DMS79 (cell line): Measurements from ENCODE around the gene SATB1.
"Not testable (repeated sequence)": the region's sequence is repeated elsewhere in the genome, so short reads cannot be mapped to it uniquely, and the experiment has no call there.

Source experiments
- DNase-seq: peaks from one replicate; lab custom pipeline; 2025; lab: John Stamatoyannopoulos, UW

The SATB1 gene

DNA sequence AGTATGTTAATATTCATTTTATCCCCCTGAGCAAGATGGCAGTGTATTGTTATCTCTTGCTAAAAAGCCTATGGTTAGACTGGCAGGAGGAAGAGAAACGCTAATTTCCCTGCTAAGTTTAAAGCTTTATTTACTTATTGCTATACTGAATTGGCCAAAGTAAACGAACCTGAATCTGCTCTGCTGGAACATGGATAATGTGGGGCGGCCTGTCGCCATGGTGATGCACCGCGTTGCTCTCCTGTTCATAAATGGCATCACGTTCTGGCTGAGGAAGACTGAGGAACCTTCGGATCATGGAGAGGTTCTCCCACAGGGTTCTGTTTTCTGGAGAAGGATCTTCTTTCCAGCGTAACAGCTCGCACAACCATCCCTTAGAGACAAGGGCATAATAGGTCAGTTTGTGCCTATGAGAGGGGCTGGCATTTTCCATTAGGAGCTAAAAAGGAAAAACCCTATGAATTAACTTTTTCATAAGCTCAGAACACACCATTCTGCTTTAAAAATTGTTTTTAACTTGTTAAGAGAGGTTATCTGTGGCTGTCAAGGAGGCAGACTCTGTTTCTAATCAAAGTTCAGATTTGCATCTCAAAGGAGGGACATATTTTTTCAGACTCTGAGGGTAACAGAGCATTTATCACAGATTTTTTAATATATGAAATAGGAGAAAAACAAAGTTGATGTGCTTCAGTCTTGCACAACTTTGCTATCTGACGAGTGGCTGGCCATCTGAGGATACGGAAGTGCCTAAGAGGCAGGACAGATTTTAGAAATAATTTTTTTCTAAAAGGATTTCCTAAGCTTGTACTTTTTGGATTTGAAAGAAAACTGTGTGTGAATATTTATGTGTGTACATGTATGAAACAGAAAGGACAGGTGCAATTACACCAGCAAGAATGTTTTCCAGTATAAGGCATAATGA, 73.1 kb downstream of the SATB1 start:
- no peak for DNase-seq

GRCh38 chr3:18351069-18351628, 74.0 kb downstream of the SATB1 start:
- DNase-seq: no peak

DNA sequence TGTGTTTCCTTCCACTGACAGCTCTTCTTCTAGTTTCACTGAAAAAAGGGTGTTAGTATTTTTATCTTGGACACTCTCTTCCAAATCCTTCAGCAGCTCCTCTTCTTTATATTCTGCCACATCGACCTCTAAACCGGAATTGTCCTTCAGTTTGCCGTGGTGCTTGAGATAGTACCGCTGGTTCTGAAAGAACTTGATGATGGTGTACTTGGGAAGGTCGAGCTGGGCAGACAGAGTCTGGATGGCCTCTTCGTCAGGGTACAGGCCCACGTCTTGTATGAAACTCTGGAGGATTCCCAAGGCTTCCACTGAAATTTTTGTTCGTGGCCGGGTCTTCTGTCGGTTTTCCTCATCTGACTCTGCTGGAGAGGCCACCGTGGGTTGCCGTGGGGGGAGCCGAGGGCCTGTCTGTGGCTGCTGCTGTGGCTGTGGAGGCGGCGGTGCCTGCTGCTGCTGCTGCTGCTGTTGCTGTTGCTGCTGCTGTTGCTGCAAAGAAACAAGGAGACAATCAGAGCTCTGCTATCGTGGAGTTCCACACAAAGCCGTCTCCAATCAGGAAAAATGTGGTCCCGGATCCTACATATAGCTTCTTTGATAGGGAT, 75.8 kb downstream of the SATB1 start:
- no peak for DNase-seq

DNA sequence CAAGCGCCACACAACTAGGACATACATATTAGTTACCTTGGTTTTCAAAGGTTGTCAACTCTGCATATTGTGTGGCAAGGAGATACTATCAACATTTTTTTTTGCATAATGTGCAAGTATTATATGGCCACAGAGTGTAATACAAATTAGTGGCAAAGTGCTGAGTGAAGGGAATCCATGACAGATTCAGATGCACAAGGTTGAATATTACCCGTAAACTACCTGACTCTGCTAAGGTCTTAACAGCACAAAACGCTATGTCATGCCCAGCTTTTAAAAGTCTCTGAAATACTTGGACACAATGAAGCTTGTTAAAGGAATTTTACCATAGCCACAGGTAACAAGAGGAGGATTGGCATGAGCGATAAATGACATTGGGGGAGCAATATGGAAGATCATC, 79.0 kb downstream of the SATB1 start:
- DNase-seq: no peak

DNA sequence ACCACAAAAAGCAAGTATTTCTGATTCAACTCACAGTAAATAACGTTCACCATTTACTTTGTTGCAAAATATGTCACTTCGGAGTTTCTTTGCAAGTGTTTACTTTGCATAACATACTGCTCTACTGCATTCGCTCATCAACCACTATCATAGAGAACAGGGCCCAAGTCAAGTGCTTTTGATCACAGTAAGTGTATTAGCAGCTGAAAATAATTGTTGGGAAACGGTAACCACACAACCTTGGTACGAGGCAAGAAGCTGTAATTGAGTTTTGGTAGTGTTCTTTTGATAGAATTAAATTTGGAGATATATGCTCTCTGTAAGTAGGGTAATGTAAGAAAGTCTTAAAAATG, 80.1 kb downstream of the SATB1 start:
- no peak for DNase-seq

DNA sequence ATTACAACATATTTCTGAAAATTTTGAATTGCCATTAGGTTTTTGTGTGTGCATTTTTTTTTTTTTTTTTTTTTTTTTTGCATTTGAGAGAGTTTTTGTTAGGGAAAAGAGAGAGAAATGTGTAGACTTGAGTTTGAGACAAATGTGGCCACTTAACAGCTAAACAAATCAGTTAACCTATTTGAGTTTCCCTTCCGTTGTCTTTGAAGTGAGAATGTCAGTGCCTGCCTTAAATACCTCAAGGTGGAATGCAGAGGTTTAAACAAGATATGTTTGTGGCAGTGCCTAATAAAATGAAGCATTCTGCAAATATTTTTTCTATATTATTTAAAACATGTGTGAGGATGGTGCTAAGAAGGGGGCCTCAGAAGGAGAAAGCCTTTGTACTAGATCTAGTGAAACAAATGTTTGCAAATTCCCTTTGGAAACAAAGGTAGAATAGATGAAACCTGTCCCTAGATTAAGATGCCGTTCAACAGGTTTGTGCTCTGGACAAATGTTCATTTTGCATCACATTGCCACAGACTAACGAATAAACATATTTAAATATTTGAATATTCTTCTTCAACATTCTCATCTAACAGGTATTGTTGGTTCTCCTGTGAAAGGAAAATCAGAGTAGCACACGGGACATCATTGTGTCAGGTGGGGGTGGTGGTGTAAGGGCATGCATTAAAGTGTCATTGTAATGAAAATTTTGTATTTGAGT, 80.7 kb downstream of the SATB1 start:
- no peak for DNase-seq

GRCh38 chr3:18343809-18344208, 81.3 kb downstream of the SATB1 start:
- no peak for DNase-seq

DNA sequence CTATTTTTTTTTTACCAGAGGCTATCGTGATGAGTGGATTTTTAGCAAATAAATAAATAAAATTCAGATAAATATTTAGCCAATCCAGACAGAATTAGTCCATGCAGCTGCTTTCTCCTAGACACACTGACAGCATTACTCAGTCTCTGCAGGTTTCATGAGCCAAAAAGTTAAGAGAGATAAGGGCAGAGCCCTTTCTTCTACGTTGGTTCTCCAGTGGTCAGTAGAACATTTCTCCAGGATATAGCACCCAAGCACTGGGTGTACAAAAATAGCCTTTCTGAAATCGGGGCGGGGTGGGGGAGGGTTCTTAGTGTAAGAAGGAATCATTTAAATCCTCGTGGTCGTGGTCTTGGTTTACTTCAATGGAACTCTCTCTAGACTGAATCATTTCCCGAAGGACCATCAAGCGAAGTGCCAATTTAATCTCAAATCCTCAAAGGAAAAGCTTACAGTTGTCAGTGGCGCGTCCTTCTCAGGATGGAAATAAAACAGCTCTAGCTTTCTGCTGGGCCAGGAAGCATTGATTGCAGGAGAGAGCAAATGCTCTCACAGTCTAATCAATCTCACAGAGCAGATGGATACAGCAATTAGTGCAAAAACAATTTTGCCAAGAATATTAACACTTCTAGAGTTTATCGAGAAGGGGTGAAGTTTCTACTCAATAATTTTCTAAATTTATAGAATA, 86.2 kb downstream of the SATB1 start:
- DNase-seq: no peak

DNA sequence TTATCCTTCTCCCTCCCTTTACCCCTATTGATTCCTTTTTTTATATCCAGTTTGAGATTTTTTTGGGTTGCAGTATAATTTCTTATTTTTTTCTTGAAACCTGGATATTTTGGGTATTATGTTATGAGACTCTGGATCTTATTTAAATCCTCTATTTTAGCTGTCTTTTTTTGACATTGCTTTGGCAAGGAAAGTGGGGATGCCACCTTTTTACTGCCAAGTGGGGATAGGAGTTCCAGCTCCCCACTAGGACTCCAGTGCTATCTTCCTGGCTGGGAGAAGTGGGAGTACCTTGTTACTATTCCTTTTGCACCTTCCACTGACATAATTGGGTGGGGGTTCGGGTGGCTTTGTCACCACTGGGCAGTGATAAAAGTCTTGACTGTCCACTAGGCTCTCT, 87.9 kb downstream of the SATB1 start:
- DNase-seq: no peak

GRCh38 chr3:18334837-18335601, 90.1 kb downstream of the SATB1 start:
- no peak for DNase-seq

GRCh38 chr3:18330772-18331441, 94.2 kb downstream of the SATB1 start:
- DNase-seq: not testable (repeated sequence)

DNA sequence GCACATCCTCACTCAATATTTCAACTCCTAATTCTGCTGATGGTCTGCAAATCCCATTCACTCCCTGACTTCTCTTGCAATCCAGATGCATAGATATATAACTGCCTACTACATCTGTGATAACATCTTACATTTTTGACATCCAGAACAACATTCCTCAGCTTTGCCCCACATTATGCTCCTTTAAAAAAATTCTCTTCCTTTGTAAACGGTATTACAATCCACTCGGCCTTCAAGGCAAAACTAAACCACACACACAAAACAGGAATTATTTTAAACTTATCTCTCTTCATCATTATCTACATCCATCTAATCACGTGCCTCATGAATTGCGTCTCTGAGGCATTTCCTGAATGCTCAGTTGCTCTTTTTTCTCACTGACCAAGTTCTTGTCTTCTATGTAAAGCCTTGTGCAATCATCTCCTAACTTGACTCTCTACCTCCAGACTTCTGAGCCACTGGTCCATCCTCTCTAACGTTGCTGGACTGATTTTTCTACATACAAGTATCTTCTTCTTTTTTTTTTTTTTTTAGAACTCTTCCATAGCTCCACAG, 117.0 kb downstream of the SATB1 start:
- DNase-seq: no peak

DNA sequence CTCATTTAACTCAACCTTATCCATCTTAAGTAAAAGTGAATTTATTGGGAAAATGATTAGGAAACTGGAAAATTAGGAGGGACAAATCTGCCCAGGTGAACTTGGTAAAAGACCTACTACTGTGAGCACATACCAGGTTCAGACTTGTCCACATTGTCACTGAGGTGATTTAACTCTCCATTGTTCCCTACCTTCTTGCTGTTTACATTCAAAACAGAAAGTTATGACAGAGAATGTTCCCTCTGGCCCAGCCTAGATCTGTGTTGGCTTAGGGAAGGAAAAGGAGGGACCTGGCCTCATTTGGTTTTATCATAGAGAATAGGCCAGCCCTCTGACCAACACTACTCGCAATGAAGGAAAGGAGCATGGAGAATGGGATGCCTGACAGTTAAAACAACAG, 117.6 kb downstream of the SATB1 start:
- DNase-seq: no peak

DNA sequence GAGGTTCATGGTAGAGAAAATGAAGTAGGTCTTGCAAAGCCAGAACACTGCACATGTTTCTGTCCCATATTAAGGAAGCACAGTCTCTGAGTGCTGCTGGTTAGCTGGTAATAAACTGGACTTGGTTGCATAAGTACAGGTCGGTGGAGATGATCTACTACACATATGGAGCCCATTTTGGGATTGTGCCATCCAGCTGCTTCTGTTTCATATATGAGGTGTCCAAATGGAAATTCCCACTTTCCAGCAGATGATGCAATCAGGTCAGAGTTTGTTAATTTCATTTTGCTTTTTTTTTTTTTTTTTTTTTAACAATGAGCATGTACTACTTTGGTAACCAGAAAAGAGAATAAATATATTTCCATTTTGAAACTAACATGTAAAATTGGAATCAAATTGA, 122.6 kb downstream of the SATB1 start:
- no peak for DNase-seq

DNA sequence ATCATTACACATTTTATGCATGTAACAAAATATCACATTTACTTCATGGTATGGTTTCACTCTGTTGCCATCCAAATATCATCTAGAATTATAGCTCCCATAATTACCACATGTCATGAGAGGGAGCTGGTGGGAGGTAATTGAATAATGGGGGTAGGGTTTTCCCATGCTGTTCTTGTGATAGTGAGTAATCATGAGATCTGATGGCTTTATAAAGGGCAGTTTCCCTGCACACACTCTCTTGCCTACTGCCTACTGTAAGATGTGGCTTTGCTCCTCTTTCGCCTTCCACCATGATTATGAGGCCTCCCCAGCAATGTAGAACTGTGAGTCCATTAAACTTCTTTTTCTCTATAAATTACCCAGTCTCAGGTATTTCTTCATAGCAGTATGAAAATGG, 123.4 kb downstream of the SATB1 start:
- no peak for DNase-seq

DNA sequence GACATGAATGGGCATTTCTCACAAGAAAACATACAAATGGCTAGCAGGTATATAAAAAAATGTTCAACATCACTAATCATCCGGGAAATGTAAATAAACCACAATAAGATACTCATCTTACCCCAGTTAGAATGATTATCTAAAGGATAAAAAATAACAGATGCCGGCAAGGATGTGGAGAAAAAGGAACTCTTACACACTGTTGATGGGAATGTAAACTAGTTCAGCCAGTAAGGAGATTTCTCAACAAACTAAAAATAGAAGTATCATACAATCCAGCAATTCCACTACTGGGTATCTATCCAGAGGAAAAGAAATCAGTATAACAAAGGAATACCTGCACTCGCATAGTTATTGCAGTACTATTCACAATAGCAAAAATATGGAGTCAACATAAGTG, 124.2 kb downstream of the SATB1 start:
- no peak for DNase-seq

- DNase-seq: no peak
These were observed 128.0 kb downstream of the SATB1 start for GRCh38 chr3:18297126-18297525.
